ENCODE measurements around the gene MRPL23. TPM values are rescaled to one million over a fixed set of nuclear protein-coding genes. Genes with fewer than 3 reads are reported as not detected.

MRPL23 gene
- total and polyA plus RNA-seq, 2 of the 13 experiments (the other 11 are each of a cell fraction or from before 2014, with no cell fraction given) = 67.8 to 123 TPM

DNA sequence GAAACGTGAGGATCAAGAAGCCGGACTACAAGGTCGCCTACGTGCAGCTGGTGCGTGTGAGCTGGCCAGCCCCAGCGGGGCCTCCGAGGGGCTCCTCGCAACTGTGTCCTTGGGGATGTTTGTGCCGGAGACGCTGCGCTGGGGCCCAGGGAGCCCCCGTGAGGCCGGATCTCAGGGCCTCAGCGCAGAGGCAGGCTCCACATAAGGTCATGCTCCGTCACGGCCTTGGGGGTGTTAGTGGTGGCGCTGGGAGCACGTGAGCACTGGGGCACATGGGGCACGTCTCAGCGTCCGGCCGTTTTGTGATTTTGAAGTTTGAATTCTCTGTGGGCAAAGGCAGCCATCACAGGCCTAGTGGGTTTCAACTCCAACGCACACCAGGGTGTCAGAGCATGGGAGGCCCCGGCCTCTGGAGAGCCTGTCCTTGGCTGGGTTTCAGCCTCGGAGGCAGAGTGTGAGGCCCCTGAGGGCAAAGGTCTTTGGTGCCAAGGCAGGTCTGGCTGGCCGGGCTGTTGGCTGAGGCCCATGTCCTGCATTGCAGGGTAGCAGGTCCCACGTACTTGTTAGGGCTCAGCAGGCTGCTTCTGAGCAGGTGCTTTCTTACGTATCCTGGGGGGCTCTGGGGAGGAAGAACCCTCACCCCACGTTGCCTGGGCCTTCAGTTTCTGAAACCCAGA, 5.8 kb downstream of the MRPL23 start:
- POLR2A ChIA-PET = interaction anchor here (0.9 to 4.5 kb wide), 5 partner anchors 29 to 198 kb away, joined by 3 to 37 read pairs (median 4); no protein-coding TSS in a partner anchor
- Histone ChIP-seq H3K9me3 (ENCODE audit: low read length) (no peaks in the 10 kb centered on the region), H3K36me3 (replicated peaks in 1 of 2; ENCODE audit: control insufficient read depth in 1 of 2, insufficient read depth in 2 of 2, low read length in 2 of 2) (no peaks in the 10 kb centered on the region), H3K4me3 (replicated peaks in 1 of 3; ENCODE audit: insufficient read depth in 1 of 3, low read depth in 2 of 3, low read length in 3 of 3) (no peak overlapping the region), H3K4me2 (ENCODE audit: low read depth, low read length) (no peak overlapping the region), H4K20me1 (ENCODE audit: insufficient read depth, low read length) (no peaks in the 10 kb centered on the region), H3K27me3 (ENCODE audit: control insufficient read depth in 1 of 2, insufficient read depth in 2 of 2, low read length in 2 of 2) (no peaks in the 10 kb centered on the region), H3K4me1 (ENCODE audit: insufficient read depth, low read length) (no peaks in the 10 kb centered on the region), H3K79me2 (ENCODE audit: insufficient read depth, low read length) (no peaks in the 10 kb centered on the region), H2AFZ (ENCODE audit: low read length) (no peak overlapping the region), H3K9ac (ENCODE audit: insufficient read depth, low read depth, low read length) (no peak overlapping the region), H3K27ac (ENCODE audit: extremely low read length, insufficient read depth, low read length) (no peak overlapping the region)
- TF ChIP-seq ZNF780A (CRISPR knock-in tag; IDR thresholded peaks at IDR 0.05) (no peak), ZNF441 (CRISPR knock-in tag; IDR thresholded peaks at IDR 0.05; ENCODE audit: borderline replicate concordance) (no peak), REL (CRISPR knock-in tag; conservative IDR thresholded peaks at IDR 0.05) (no peak), PHF20 (CRISPR knock-in tag; IDR thresholded peaks at IDR 0.05) (no peak), ZNF775 (CRISPR knock-in tag; IDR thresholded peaks at IDR 0.05; ENCODE audit: borderline replicate concordance) (no peak), MIER2 (CRISPR knock-in tag; IDR thresholded peaks at IDR 0.05) (no peak), ZNF30 (CRISPR knock-in tag; IDR thresholded peaks at IDR 0.05) (no peak), PHF8 (CRISPR knock-in tag; IDR thresholded peaks at IDR 0.05) (no peak)
- TF ChIP-seq, protein P1, sequence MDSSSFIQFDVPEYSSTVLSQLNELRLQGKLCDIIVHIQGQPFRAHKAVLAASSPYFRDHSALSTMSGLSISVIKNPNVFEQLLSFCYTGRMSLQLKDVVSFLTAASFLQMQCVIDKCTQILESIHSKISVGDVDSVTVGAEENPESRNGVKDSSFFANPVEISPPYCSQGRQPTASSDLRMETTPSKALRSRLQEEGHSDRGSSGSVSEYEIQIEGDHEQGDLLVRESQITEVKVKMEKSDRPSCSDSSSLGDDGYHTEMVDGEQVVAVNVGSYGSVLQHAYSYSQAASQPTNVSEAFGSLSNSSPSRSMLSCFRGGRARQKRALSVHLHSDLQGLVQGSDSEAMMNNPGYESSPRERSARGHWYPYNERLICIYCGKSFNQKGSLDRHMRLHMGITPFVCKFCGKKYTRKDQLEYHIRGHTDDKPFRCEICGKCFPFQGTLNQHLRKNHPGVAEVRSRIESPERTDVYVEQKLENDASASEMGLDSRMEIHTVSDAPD (CRISPR knock-in tag; IDR thresholded peaks at IDR 0.05) = no peak
- DNase-seq (ENCODE audit: low spot score) = no peak
- intact Hi-C loops (cut with micrococcal nuclease; ENCODE audit: unreplicated experiment) = no loop called here
- TSS peak; percentile 39 for BruUV-seq (replicated peaks)
- no peak for FAIRE-seq
- WGBS (ENCODE audit: low lambda C conversion rate) = no CpG with 5 or more reads among the region's 29 CpGs
- CTCF ChIA-PET (ENCODE audit: low intra/inter-chr PET ratio, low total read pairs) = interaction anchor here (0.8 to 2.6 kb wide), 4 partner anchors 69 to 198 kb away, joined by 3 to 45 read pairs (median 4); no protein-coding TSS in a partner anchor
- in situ Hi-C loops (cut with HindIII; ENCODE audit: extremely low pct_ligation_motif_present, low pct_unique_long_range_greater_than_20kb) = no loop called here
- ATAC-seq = peak; percentile 52

Data from HepG2 (cell line).